Measurements from ENCODE around the gene MRPL22. TPM values are rescaled to one million over a fixed set of nuclear protein-coding genes. Genes with fewer than 3 reads are reported as not detected.

The MRPL22 gene
- total RNA-seq, 1 experiment from 2014 or later, result 68.3 TPM

DNA sequence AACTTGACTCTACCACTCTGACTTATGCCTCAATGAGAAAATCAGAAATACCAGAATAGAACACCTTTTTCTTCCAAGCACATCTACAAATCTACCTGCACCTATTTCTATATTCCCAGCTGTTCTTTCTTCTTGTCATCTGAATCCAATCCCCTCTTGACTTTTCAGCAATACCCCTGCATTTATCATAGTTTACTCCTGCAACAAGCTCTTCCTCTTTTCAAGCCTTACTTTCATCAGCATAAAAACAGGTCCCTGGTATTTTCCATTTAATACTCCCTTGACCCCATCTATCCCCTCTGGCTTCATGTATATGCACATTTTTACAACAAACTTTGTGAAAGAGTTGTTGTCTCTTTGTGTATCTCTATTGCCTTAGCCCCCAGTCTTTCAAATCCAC lies 6.0 kb upstream of the MRPL22 start:
- ChIA-PET POLR2A (no interaction called here), RAD21 (ENCODE audit: low non-redundant PET in 1 of 2, low total read pairs in 2 of 2, uncharacterized antibody in 2 of 2, unreplicated experiment in 2 of 2) (no interaction called here), CTCF (no interaction called here)
- intact Hi-C loops (cut with micrococcal nuclease), result loop anchor here (5.0 to 10.0 kb wide), 2 partner anchors 78 to 280 kb away; partner anchors contain the start of gene CNOT8
- no peak overlapping the region for H3K27ac ChIP-seq (ENCODE audit: low read depth, low read length)
- H3K4me3 ChIP-seq (replicated peaks in 1 of 2; ENCODE audit: low read depth in 1 of 2, low read length in 2 of 2), result no peak overlapping the region
- no peaks in the 10 kb centered on the region for H3K27me3 ChIP-seq (ENCODE audit: insufficient read depth, low read length)
- H3K36me3 ChIP-seq (ENCODE audit: control insufficient read depth in 1 of 2, insufficient read depth in 2 of 2, low read length in 2 of 2), result peaks cover 21 to 30% of the 10 kb centered on the region in 2 experiments
- TF ChIP-seq SRF (IDR thresholded peaks at IDR 0.05; ENCODE audit: low read depth), result no peak
- no peak for TF ChIP-seq CBX3 (IDR thresholded peaks at IDR 0.05; ENCODE audit: low read depth)
- TF ChIP-seq, protein P1, sequence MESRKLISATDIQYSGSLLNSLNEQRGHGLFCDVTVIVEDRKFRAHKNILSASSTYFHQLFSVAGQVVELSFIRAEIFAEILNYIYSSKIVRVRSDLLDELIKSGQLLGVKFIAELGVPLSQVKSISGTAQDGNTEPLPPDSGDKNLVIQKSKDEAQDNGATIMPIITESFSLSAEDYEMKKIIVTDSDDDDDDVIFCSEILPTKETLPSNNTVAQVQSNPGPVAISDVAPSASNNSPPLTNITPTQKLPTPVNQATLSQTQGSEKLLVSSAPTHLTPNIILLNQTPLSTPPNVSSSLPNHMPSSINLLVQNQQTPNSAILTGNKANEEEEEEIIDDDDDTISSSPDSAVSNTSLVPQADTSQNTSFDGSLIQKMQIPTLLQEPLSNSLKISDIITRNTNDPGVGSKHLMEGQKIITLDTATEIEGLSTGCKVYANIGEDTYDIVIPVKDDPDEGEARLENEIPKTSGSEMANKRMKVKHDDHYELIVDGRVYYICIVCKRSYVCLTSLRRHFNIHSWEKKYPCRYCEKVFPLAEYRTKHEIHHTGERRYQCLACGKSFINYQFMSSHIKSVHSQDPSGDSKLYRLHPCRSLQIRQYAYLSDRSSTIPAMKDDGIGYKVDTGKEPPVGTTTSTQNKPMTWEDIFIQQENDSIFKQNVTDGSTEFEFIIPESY (IDR thresholded peaks at IDR 0.05; ENCODE audit: extremely low read depth, insufficient replicate concordance, low read length), result no peak
- TF ChIP-seq RAD21 (IDR thresholded peaks at IDR 0.05; ENCODE audit: low read depth), result no peak
- no peak for TF ChIP-seq REST (IDR thresholded peaks at IDR 0.05; ENCODE audit: low read depth)
- no peak for TF ChIP-seq SIN3A (IDR thresholded peaks at IDR 0.05; ENCODE audit: low read depth)
- TF ChIP-seq FOSL1 (IDR thresholded peaks at IDR 0.05; ENCODE audit: low read depth), result no peak
- no peak for TF ChIP-seq CEBPB (IDR thresholded peaks at IDR 0.05; ENCODE audit: low read depth)
- TF ChIP-seq, protein P2, sequence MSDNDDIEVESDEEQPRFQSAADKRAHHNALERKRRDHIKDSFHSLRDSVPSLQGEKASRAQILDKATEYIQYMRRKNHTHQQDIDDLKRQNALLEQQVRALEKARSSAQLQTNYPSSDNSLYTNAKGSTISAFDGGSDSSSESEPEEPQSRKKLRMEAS (IDR thresholded peaks at IDR 0.05), result no peak
- TF ChIP-seq EZH2phosphoT487 (IDR thresholded peaks at IDR 0.05; ENCODE audit: borderline replicate concordance), result no peak
- no peak for TF ChIP-seq SP1 (IDR thresholded peaks at IDR 0.05; ENCODE audit: low read depth)
- no peak for TF ChIP-seq EZH2 (IDR thresholded peaks at IDR 0.05)
- no peak for TF ChIP-seq ELF1 (IDR thresholded peaks at IDR 0.05; ENCODE audit: borderline replicate concordance, low read depth)
- TF ChIP-seq EGR1 (IDR thresholded peaks at IDR 0.05; ENCODE audit: low read depth), result no peak
- TF ChIP-seq ATF3 (IDR thresholded peaks at IDR 0.05), result no peak
- TF ChIP-seq POLR2AphosphoS5 (IDR thresholded peaks at IDR 0.05; ENCODE audit: low read depth, low read length), result no peak
- TF ChIP-seq POLR2A (IDR thresholded peaks at IDR 0.05; ENCODE audit: borderline replicate concordance, extremely low read depth, insufficient read depth, insufficient read length), result no peak
- no peak for TF ChIP-seq YY1 (IDR thresholded peaks at IDR 0.05; ENCODE audit: extremely low read depth, insufficient replicate concordance, low read depth, low read length)
- BruUV-seq (replicated peaks), result no TSS peak
- no peak overlapping the region for H3K9ac ChIP-seq (ENCODE audit: low read length)
- peaks cover 58% of the 10 kb centered on the region for H3K79me2 ChIP-seq (ENCODE audit: insufficient read depth, low read length)
- no peaks in the 10 kb centered on the region for H3K9me2 ChIP-seq (ENCODE audit: insufficient read depth)
- no peak overlapping the region for H2AFZ ChIP-seq (ENCODE audit: low read depth, low read length, poor library complexity, severe bottlenecking)
- no peak for DNase-seq (ENCODE audit: low read depth, low spot score)
- peaks cover 0 to 14% of the 10 kb centered on the region in 2 experiments; a peak in 3 of 4 replicates for H3K4me1 ChIP-seq (ENCODE audit: control insufficient read depth in 1 of 2, insufficient read depth in 2 of 2, low read length in 2 of 2)
- ATAC-seq, result no peak
- no peak overlapping the region for H3K4me2 ChIP-seq (ENCODE audit: low read length)
- no peaks in the 10 kb centered on the region for H3K9me3 ChIP-seq (ENCODE audit: control insufficient read depth in 1 of 2, insufficient read depth in 1 of 2, low read depth in 1 of 2, low read length in 2 of 2)
- peaks cover 5% of the 10 kb centered on the region; the same call in 1 of the 2 replicates for H4K20me1 ChIP-seq (ENCODE audit: insufficient read depth)
